ENCODE data around the gene PIM1. TPM values are rescaled to one million over a fixed set of nuclear protein-coding genes. Genes with fewer than 3 reads are reported as not detected.
"Not testable (repeated sequence)": the region's sequence is repeated elsewhere in the genome, so short reads cannot be mapped to it uniquely, and the experiment has no call there.

Gene PIM1
- total and polyA plus RNA-seq, 10 of the 15 experiments (the other 5 are each of a cell fraction or from before 2014, with no cell fraction given): 0.66 to 33.9 (median 10.2) TPM

DNA sequence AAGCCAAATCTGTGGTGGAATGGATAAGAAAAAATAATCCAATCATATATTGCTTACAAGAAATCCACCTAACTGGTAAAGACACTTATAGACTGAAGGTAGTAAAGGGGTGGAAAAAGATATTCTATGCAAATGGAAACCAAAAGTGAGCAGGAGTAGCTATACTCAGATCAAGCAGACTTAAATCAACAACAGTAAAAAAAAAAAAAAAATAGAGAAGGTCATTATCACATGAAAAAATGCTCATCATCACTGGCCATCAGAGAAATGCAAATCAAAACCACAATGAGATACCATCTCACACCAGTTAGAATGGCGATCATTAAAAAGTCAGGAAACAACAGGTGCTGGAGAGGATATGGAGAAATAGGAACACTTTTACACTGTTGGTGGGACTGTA is 24.9 kb downstream of the PIM1 start:
- FAIRE-seq; H3K27me3 ChIP-seq (replicated peaks in 1 of 2; ENCODE audit: control insufficient read depth in 2 of 2, insufficient read depth in 2 of 2, low read length in 1 of 2); H4K20me1 ChIP-seq (ENCODE audit: control insufficient read depth, insufficient read depth); H3K4me2 ChIP-seq (ENCODE audit: control insufficient read depth, insufficient read depth); DNase-seq (ENCODE audit: low read depth, low spot score); H3K27ac ChIP-seq (ENCODE audit: control insufficient read depth, insufficient read depth); in situ Hi-C loops (cut with MboI); H3K9ac ChIP-seq (ENCODE audit: control insufficient read depth, insufficient read depth, low read length); H3K36me3 ChIP-seq (ENCODE audit: control insufficient read depth in 2 of 2, insufficient read depth in 2 of 2, low read length in 1 of 2); H3K4me1 ChIP-seq (ENCODE audit: control insufficient read depth, insufficient read depth, low read length); H3K4me3 ChIP-seq; H3K79me2 ChIP-seq (ENCODE audit: control insufficient read depth, insufficient read depth, low read length); BruUV-seq (replicated peaks); H3K9me3 ChIP-seq (replicated peaks; ENCODE audit: control insufficient read depth, insufficient read depth, low read length); H2AFZ ChIP-seq (ENCODE audit: control insufficient read depth, low read depth, low read length); intact Hi-C loops (cut with micrococcal nuclease; ENCODE audit: unreplicated experiment): not testable (repeated sequence)
- ChIA-PET POLR2A (interaction anchor here (0.6 to 1.0 kb wide), 5 partner anchors 18 to 228 kb away, joined by 3 to 6 read pairs (median 4); no protein-coding TSS in a partner anchor), RAD21 (ENCODE audit: unreplicated experiment) (interaction anchor here (1.6 to 1.8 kb wide), 2 partner anchors 23 to 143 kb away, joined by 4 to 6 read pairs; no protein-coding TSS in a partner anchor), SMC1A (ENCODE audit: uncharacterized antibody, unreplicated experiment) (interaction anchor here (1.0 to 1.2 kb wide), 2 partner anchors 17 to 177 kb away, joined by 3 to 6 read pairs; no protein-coding TSS in a partner anchor), CTCF (interaction anchor here (1.0 to 3.6 kb wide), 6 partner anchors 14 to 177 kb away, joined by 3 to 18 read pairs (median 7); no protein-coding TSS in a partner anchor)
- 100% methylated on average over 1 of the region's 1 CpG for WGBS (ENCODE audit: insufficient coverage, insufficient replicate concordance, low lambda C conversion rate, missing lambda C conversion rate)
- peak; percentile 54 for ATAC-seq

GRCh38 chr6:37196451-37196850 is 26.5 kb downstream of the PIM1 start:
- ATAC-seq; H3K36me3 ChIP-seq (ENCODE audit: control insufficient read depth in 2 of 2, insufficient read depth in 2 of 2, low read length in 1 of 2): not testable (repeated sequence)

More at GRCh38 chr6:37196451-37196850, 26.5 kb downstream of the PIM1 start:
- H3K9me3 ChIP-seq (replicated peaks; ENCODE audit: control insufficient read depth, insufficient read depth, low read length); FAIRE-seq; CTCF ChIA-PET; DNase-seq (ENCODE audit: low read depth, low spot score); BruUV-seq (replicated peaks); intact Hi-C loops (cut with micrococcal nuclease; ENCODE audit: unreplicated experiment); H3K9ac ChIP-seq (ENCODE audit: control insufficient read depth, insufficient read depth, low read length); H3K4me3 ChIP-seq; H4K20me1 ChIP-seq (ENCODE audit: control insufficient read depth, insufficient read depth); POLR2A ChIA-PET; H3K4me1 ChIP-seq (ENCODE audit: control insufficient read depth, insufficient read depth, low read length); H3K27me3 ChIP-seq (replicated peaks in 1 of 2; ENCODE audit: control insufficient read depth in 2 of 2, insufficient read depth in 2 of 2, low read length in 1 of 2); RAD21 ChIA-PET (ENCODE audit: unreplicated experiment); in situ Hi-C loops (cut with MboI); H3K4me2 ChIP-seq (ENCODE audit: control insufficient read depth, insufficient read depth); H3K79me2 ChIP-seq (ENCODE audit: control insufficient read depth, insufficient read depth, low read length); H3K27ac ChIP-seq (ENCODE audit: control insufficient read depth, insufficient read depth); H2AFZ ChIP-seq (ENCODE audit: control insufficient read depth, low read depth, low read length): not testable (repeated sequence)
- SMC1A ChIA-PET (ENCODE audit: uncharacterized antibody, unreplicated experiment): interaction anchor here (1.0 kb wide), 1 partner anchor 166 kb away, joined by 3 read pairs; no protein-coding TSS in a partner anchor
- WGBS (ENCODE audit: insufficient coverage, insufficient replicate concordance, low lambda C conversion rate, missing lambda C conversion rate): 59% methylated on average over 4 of the region's 4 CpGs
